Loucy (cell line): Measurements from ENCODE around the gene CAAP1.

Experiments used
- H2AFZ ChIP-seq: fragments of 200-600 bp; sonication (generic); 2 replicates; pipeline ENCODE4 v1.6.0; 2016; ENCODE audit warnings: antibody characterized with exemption, mild to moderate bottlenecking, low read length, moderate library complexity
- H3F3A ChIP-seq: fragments of 200-600 bp; 2 replicates; pipeline ENCODE4 v1.6.0; 2016; ENCODE audit warnings: antibody characterized with exemption, low read depth, mild to moderate bottlenecking
- H3K27me3 ChIP-seq: fragments of 200-600 bp; sonication (generic); 2 replicates; pipeline ENCODE4 v1.6.1; 2014; ENCODE audit warnings: low read length, mild to moderate bottlenecking; ENCODE audit not compliant: insufficient read depth, poor library complexity, severe bottlenecking
- H3K36me3 ChIP-seq: fragments of 200-600 bp; sonication (generic); 2 replicates; pipeline ENCODE4 v1.6.1; 2016; ENCODE audit warnings: low read length; ENCODE audit not compliant: insufficient read depth
- H3K4me1 ChIP-seq: fragments of 200-600 bp; sonication (generic); 2 replicates; pipeline ENCODE4 v1.5.1; 2014; ENCODE audit warnings: low read length, mild to moderate bottlenecking; ENCODE audit not compliant: insufficient read depth, poor library complexity, severe bottlenecking
- H3K4me2 ChIP-seq: fragments of 200-600 bp; sonication (generic); 2 replicates; pipeline ENCODE4 v1.6.0; 2014; ENCODE audit warnings: antibody characterized with exemption, low read length, low read depth, mild to moderate bottlenecking; ENCODE audit not compliant: poor library complexity, severe bottlenecking
- H3K4me3 ChIP-seq: fragments of 200-600 bp; sonication (generic); 2 replicates; pipeline ENCODE4 v1.5.1; 2014; ENCODE audit warnings: low read length, mild to moderate bottlenecking, mixed read lengths; ENCODE audit not compliant: poor library complexity, severe bottlenecking
- H3K79me2 ChIP-seq: fragments of 200-600 bp; sonication (generic); 2 replicates; pipeline ENCODE4 v1.6.1; 2014; ENCODE audit warnings: low read length; ENCODE audit not compliant: insufficient read depth
- H3K9ac ChIP-seq: fragments of 200-600 bp; sonication (generic); 2 replicates; pipeline ENCODE4 v1.6.0; 2014; ENCODE audit warnings: mild to moderate bottlenecking, low read depth, low read length, moderate library complexity; ENCODE audit not compliant: poor library complexity, severe bottlenecking
- H3K9me2 ChIP-seq: fragments of 200-600 bp; sonication (generic); replicated peaks from 2 replicates; pipeline ENCODE4 v1.6.1; 2016; ENCODE audit warnings: low read depth, low read length, mixed read lengths
- H3K9me3 ChIP-seq: fragments of 200-600 bp; sonication (generic); 2 replicates; pipeline ENCODE4 v1.6.1; 2014; ENCODE audit warnings: mild to moderate bottlenecking, antibody characterized with exemption, low read length, low read depth; ENCODE audit not compliant: insufficient read depth
- H4K20me1 ChIP-seq: fragments of 200-600 bp; sonication (generic); 2 replicates; pipeline ENCODE4 v1.6.0; 2014; ENCODE audit warnings: antibody characterized with exemption, low read length, mild to moderate bottlenecking; ENCODE audit not compliant: insufficient read depth, poor library complexity, severe bottlenecking
- CTCF ChIP-seq: fragments of 200-600 bp; sonication (generic); conservative IDR thresholded peaks from 2 replicates; pipeline ENCODE4 v1.5.1; 2014; ENCODE audit warnings: mild to moderate bottlenecking, antibody characterized with exemption, low read length
- EZH2phosphoT487 ChIP-seq: fragments of 200-600 bp; IDR thresholded peaks from 2 replicates; pipeline ENCODE4 v1.6.1; 2018; ENCODE audit warnings: antibody characterized with exemption, mild to moderate bottlenecking, moderate library complexity, borderline replicate concordance

The CAAP1 gene

GRCh38 chr9:26802921-26803320, 89.7 kb downstream of the CAAP1 start:
- no peaks in the 10 kb centered on the region for H3K9me3 ChIP-seq
- H3K27me3 ChIP-seq: no peaks in the 10 kb centered on the region
- no peak overlapping the region for H2AFZ ChIP-seq
- no peak overlapping the region for H3K4me2 ChIP-seq
- H3K4me1 ChIP-seq: no peaks in the 10 kb centered on the region
- no peak for TF ChIP-seq EZH2phosphoT487
- no peak for TF ChIP-seq CTCF
- H3K9ac ChIP-seq: no peak overlapping the region
- no peaks in the 10 kb centered on the region for H3K79me2 ChIP-seq
- H3K4me3 ChIP-seq: no peak overlapping the region
- H4K20me1 ChIP-seq: no peaks in the 10 kb centered on the region
- H3K36me3 ChIP-seq: no peaks in the 10 kb centered on the region
- H3K9me2 ChIP-seq: no peaks in the 10 kb centered on the region
- H3F3A ChIP-seq: no peaks in the 10 kb centered on the region

GRCh38 chr9:26801772-26802171, 90.8 kb downstream of the CAAP1 start:
- Histone ChIP-seq H4K20me1 (no peaks in the 10 kb centered on the region), H3K36me3 (no peaks in the 10 kb centered on the region), H3F3A (no peaks in the 10 kb centered on the region), H3K27me3 (no peaks in the 10 kb centered on the region), H3K4me2 (no peak overlapping the region), H3K79me2 (no peaks in the 10 kb centered on the region), H3K9me3 (no peaks in the 10 kb centered on the region), H3K9ac (no peak overlapping the region), H3K4me3 (no peak overlapping the region), H3K9me2 (no peaks in the 10 kb centered on the region), H3K4me1 (no peaks in the 10 kb centered on the region), H2AFZ (no peak overlapping the region)
- no peak for TF ChIP-seq CTCF
- TF ChIP-seq EZH2phosphoT487: no peak

DNA sequence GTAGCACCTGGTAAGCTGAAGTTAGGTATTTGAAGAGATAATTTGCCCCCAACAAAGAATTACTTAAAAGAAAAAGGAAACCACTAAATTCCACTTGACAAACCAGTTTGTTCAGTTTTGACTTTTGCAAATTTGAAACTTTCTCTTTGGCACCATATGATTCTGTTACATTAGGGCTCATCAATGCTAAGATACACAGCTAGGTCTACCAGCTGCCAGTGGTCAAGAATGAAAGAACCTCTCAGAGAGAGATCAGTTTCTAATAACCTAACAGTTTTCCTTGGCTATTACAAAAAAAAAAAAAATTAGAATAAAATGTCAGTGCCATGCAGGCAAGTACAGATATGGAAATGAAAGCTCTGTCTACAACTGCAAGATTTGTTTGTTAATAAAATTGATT, 92.3 kb downstream of the CAAP1 start:
- no peak overlapping the region for H2AFZ ChIP-seq
- H3K4me3 ChIP-seq: no peak overlapping the region
- H3K9ac ChIP-seq: no peak overlapping the region
- H3K4me1 ChIP-seq: no peaks in the 10 kb centered on the region
- no peaks in the 10 kb centered on the region for H4K20me1 ChIP-seq
- no peaks in the 10 kb centered on the region for H3K9me3 ChIP-seq
- no peaks in the 10 kb centered on the region for H3K36me3 ChIP-seq
- H3K27me3 ChIP-seq: no peaks in the 10 kb centered on the region
- H3K9me2 ChIP-seq: no peaks in the 10 kb centered on the region
- no peaks in the 10 kb centered on the region for H3K79me2 ChIP-seq
- no peak for TF ChIP-seq EZH2phosphoT487
- TF ChIP-seq CTCF: no peak
- H3F3A ChIP-seq: no peaks in the 10 kb centered on the region
- H3K4me2 ChIP-seq: no peak overlapping the region
